ENCODE results near the gene GRM4. TPM values are rescaled to one million over a fixed set of nuclear protein-coding genes. Genes with fewer than 3 reads are reported as not detected.

The GRM4 gene
- total RNA-seq, 1 experiment from 2014 or later, result not detected

- H3F3A ChIP-seq (ENCODE audit: low read length, unreplicated experiment), result no peaks in the 10 kb centered on the region
- ATAC-seq, result no peak
- no peak overlapping the region for H3K27ac ChIP-seq (ENCODE audit: low read length)
- peaks cover 18% of the 10 kb centered on the region for H3K27me3 ChIP-seq (ENCODE audit: low read length)
- BruUV-seq (replicated peaks), result no TSS peak
- H3K36me3 ChIP-seq (ENCODE audit: low read depth, low read length), result no peaks in the 10 kb centered on the region
- no peak overlapping the region for H3K4me3 ChIP-seq (ENCODE audit: low read length)
- intact Hi-C loops (cut with micrococcal nuclease), result no loop called here
- CTCF ChIA-PET, result no interaction called here
- H3K9me2 ChIP-seq (replicated peaks; ENCODE audit: low read length), result no peaks in the 10 kb centered on the region
- DNase-seq, result no peak
- TF ChIP-seq EZH2phosphoT487 (IDR thresholded peaks at IDR 0.05; ENCODE audit: borderline replicate concordance, low read length) (no peak), EZH2 (IDR thresholded peaks at IDR 0.05; ENCODE audit: low read length, unreplicated experiment) (no peak), CTCF (conservative IDR thresholded peaks at IDR 0.05; ENCODE audit: low read depth, low read length) (no peak)
- H2AFZ ChIP-seq (ENCODE audit: low read length), result no peak overlapping the region
- no peaks in the 10 kb centered on the region for H3K9me3 ChIP-seq (ENCODE audit: low read length)
- no peaks in the 10 kb centered on the region for H3K4me1 ChIP-seq (ENCODE audit: insufficient read depth, low read length)
- POLR2A ChIA-PET (ENCODE audit: unreplicated experiment), result no interaction called here
- H3K4me2 ChIP-seq (ENCODE audit: low read length), result no peak overlapping the region
- no peaks in the 10 kb centered on the region for H3K79me2 ChIP-seq (ENCODE audit: low read length)
- H4K20me1 ChIP-seq (ENCODE audit: low read length), result no peaks in the 10 kb centered on the region
- no peak overlapping the region for H3K9ac ChIP-seq (ENCODE audit: low read length)
Measured at GRCh38 chr6:34102696-34103095, 43.2 kb downstream of the GRM4 start.

- no peak overlapping the region for H3K9ac ChIP-seq (ENCODE audit: low read length)
- H4K20me1 ChIP-seq (ENCODE audit: low read length), result no peaks in the 10 kb centered on the region
- POLR2A ChIA-PET (ENCODE audit: unreplicated experiment), result no interaction called here
- no peaks in the 10 kb centered on the region for H3K4me1 ChIP-seq (ENCODE audit: insufficient read depth, low read length)
- H3K4me3 ChIP-seq (ENCODE audit: low read length), result no peak overlapping the region
- no peak overlapping the region for H2AFZ ChIP-seq (ENCODE audit: low read length)
- H3K36me3 ChIP-seq (ENCODE audit: low read depth, low read length), result no peaks in the 10 kb centered on the region
- BruUV-seq (replicated peaks), result no TSS peak
- TF ChIP-seq CTCF (conservative IDR thresholded peaks at IDR 0.05; ENCODE audit: low read depth, low read length), result no peak
- no peak for TF ChIP-seq EZH2phosphoT487 (IDR thresholded peaks at IDR 0.05; ENCODE audit: borderline replicate concordance, low read length)
- TF ChIP-seq EZH2 (IDR thresholded peaks at IDR 0.05; ENCODE audit: low read length, unreplicated experiment), result no peak
- intact Hi-C loops (cut with micrococcal nuclease), result no loop called here
- peaks cover 23% of the 10 kb centered on the region for H3K27me3 ChIP-seq (ENCODE audit: low read length)
- H3F3A ChIP-seq (ENCODE audit: low read length, unreplicated experiment), result no peaks in the 10 kb centered on the region
- DNase-seq (no peak), ATAC-seq (peak; percentile 55)
- no peaks in the 10 kb centered on the region for H3K9me2 ChIP-seq (replicated peaks; ENCODE audit: low read length)
- H3K4me2 ChIP-seq (ENCODE audit: low read length), result no peak overlapping the region
- CTCF ChIA-PET, result no interaction called here
- no peaks in the 10 kb centered on the region for H3K9me3 ChIP-seq (ENCODE audit: low read length)
- no peak overlapping the region for H3K27ac ChIP-seq (ENCODE audit: low read length)
- no peaks in the 10 kb centered on the region for H3K79me2 ChIP-seq (ENCODE audit: low read length)
Measured at GRCh38 chr6:34102099-34102656, 43.7 kb downstream of the GRM4 start.

- no peaks in the 10 kb centered on the region for H3K9me2 ChIP-seq (replicated peaks; ENCODE audit: low read length)
- H3K4me2 ChIP-seq (ENCODE audit: low read length), result no peak overlapping the region
- no peak overlapping the region for H2AFZ ChIP-seq (ENCODE audit: low read length)
- CTCF ChIA-PET, result no interaction called here
- no TSS peak for BruUV-seq (replicated peaks)
- H3K4me1 ChIP-seq (ENCODE audit: insufficient read depth, low read length), result no peaks in the 10 kb centered on the region
- no peak for ATAC-seq
- no peak overlapping the region for H3K9ac ChIP-seq (ENCODE audit: low read length)
- no peak for DNase-seq
- no peaks in the 10 kb centered on the region for H4K20me1 ChIP-seq (ENCODE audit: low read length)
- no peak overlapping the region for H3K4me3 ChIP-seq (ENCODE audit: low read length)
- no peaks in the 10 kb centered on the region for H3K9me3 ChIP-seq (ENCODE audit: low read length)
- no peaks in the 10 kb centered on the region for H3K36me3 ChIP-seq (ENCODE audit: low read depth, low read length)
- POLR2A ChIA-PET (ENCODE audit: unreplicated experiment), result no interaction called here
- TF ChIP-seq CTCF (conservative IDR thresholded peaks at IDR 0.05; ENCODE audit: low read depth, low read length) (no peak), EZH2 (IDR thresholded peaks at IDR 0.05; ENCODE audit: low read length, unreplicated experiment) (no peak), EZH2phosphoT487 (IDR thresholded peaks at IDR 0.05; ENCODE audit: borderline replicate concordance, low read length) (no peak)
- no peak overlapping the region for H3K27ac ChIP-seq (ENCODE audit: low read length)
- H3F3A ChIP-seq (ENCODE audit: low read length, unreplicated experiment), result no peaks in the 10 kb centered on the region
- intact Hi-C loops (cut with micrococcal nuclease), result no loop called here
- H3K79me2 ChIP-seq (ENCODE audit: low read length), result no peaks in the 10 kb centered on the region
- peaks cover 36% of the 10 kb centered on the region for H3K27me3 ChIP-seq (ENCODE audit: low read length)
Measured at GRCh38 chr6:34100788-34101187, 45.1 kb downstream of the GRM4 start.
